ENCODE measurements around the gene CDKN2B.

The CDKN2B gene

DNA sequence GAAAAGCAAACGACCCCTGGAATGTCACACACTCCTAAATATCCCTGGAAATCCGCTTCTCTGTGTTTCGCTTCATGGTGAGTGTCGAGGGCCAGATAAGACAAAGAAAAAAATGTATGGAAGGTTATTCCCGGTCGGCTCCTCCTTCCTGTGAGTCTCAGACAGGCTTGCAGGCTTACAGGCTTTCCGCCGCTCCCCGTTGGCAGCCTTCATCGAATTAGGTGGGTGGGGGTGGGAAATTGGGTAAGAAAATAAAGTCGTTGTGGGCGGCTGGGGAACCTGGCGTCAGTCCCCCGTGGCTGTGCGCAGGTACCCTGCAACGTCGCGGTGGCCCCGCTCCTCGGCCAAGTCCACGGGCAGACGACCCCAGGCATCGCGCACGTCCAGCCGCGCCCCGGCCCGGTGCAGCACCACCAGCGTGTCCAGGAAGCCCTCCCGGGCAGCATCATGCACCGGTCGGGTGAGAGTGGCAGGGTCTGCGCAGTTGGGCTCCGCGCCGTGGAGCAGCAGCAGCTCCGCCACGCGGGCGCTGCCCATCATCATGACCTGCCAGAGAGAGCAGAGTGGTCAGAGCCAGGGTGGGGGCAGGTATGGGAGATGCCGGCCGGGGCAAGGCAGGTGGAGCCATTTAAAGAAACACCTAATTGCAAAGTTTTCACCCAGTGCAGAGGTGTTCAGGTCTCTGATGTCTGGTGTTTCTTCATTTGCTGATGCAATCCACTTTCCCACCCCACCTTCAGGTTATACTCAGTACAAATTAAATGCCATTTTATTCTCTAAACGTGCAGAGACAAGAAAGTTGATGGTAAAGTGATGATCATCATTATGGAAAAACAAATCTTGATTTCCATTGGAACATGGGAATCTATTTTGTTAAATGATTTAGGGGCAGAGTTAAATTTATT lies 3.2 kb downstream of the CDKN2B start:
- peaks cover 99% of the 10 kb centered on the region for H3K27me3 Mint-ChIP-seq (ENCODE audit: low read depth)
- peaks cover 9% of the 10 kb centered on the region for H3K4me1 Mint-ChIP-seq
- H3K36me3 Mint-ChIP-seq (ENCODE audit: low read depth), result no peaks in the 10 kb centered on the region
- no peaks in the 10 kb centered on the region for H3K9me3 Mint-ChIP-seq
- TF ChIP-seq, protein P1, sequence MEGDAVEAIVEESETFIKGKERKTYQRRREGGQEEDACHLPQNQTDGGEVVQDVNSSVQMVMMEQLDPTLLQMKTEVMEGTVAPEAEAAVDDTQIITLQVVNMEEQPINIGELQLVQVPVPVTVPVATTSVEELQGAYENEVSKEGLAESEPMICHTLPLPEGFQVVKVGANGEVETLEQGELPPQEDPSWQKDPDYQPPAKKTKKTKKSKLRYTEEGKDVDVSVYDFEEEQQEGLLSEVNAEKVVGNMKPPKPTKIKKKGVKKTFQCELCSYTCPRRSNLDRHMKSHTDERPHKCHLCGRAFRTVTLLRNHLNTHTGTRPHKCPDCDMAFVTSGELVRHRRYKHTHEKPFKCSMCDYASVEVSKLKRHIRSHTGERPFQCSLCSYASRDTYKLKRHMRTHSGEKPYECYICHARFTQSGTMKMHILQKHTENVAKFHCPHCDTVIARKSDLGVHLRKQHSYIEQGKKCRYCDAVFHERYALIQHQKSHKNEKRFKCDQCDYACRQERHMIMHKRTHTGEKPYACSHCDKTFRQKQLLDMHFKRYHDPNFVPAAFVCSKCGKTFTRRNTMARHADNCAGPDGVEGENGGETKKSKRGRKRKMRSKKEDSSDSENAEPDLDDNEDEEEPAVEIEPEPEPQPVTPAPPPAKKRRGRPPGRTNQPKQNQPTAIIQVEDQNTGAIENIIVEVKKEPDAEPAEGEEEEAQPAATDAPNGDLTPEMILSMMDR (IDR thresholded peaks at IDR 0.05; ENCODE audit: unreplicated experiment in 3 of 3), result no peak
- no peak overlapping the region for H3K4me3 Mint-ChIP-seq
- no peak overlapping the region for H3K27ac Mint-ChIP-seq

DNA sequence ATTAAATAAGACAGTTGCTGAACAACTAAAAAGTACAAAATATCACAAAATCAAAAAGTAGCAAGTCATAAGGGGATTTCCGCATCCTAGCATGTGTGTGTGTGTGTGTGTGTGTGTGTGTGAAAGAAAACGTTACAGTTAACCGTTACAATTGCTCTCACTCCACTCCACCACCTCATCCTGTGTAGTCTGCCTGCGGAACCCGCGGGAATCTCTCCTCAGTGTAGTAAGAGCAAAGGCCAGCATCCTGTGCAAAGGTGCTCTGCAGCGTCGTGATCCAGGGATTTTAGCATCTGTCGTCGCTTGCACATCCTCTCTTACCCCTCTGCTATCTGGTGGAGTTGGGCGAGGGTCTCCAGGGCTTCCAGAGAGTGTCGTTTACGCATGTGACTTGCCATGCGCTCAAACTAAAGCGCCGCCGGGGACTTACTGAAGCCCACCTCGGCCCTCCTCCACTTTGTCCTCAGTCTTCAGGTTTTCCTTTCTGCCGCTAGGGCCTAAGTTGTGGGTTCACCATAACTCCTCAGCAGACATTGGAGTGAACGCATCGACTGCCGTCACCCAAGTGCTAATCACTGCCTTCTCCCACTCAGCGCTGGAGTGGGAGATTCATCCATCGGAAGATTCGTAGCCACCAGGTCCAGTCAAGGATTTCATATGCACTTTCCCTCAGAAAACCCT lies 3.9 kb downstream of the CDKN2B start:
- Mint-ChIP-seq H3K27me3 (ENCODE audit: low read depth) (peaks cover 98% of the 10 kb centered on the region), H3K4me1 (peaks cover 9% of the 10 kb centered on the region), H3K4me3 (no peak overlapping the region), H3K27ac (no peak overlapping the region), H3K36me3 (ENCODE audit: low read depth) (no peaks in the 10 kb centered on the region), H3K9me3 (no peaks in the 10 kb centered on the region)
- TF ChIP-seq, protein P1 (IDR thresholded peaks at IDR 0.05; ENCODE audit: unreplicated experiment in 3 of 3), result no peak

DNA sequence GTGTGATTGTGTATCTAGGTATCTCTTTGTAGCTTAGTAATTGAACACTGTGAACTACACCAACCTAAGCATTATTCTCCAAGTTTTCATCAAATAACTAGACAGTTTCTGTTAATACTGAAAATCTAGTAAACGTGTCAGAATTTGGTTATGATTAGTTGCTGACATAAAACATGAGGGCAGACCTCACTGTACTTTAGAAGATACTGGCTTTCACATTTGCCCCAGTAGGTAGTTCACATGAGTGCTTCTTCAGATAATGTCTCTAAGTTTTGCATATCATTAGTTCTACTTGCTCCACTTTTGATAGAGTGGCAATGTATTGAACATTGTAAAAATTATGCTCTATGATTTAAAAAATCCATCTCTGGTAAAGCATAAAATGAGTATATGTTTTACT lies 7.1 kb downstream of the CDKN2B start:
- TF ChIP-seq, protein P1 (IDR thresholded peaks at IDR 0.05; ENCODE audit: unreplicated experiment in 3 of 3), result no peak
- no peaks in the 10 kb centered on the region for H3K36me3 Mint-ChIP-seq (ENCODE audit: low read depth)
- H3K4me1 Mint-ChIP-seq, result no peaks in the 10 kb centered on the region
- no peaks in the 10 kb centered on the region for H3K9me3 Mint-ChIP-seq
- peaks cover 97% of the 10 kb centered on the region for H3K27me3 Mint-ChIP-seq (ENCODE audit: low read depth)
- no peak overlapping the region for H3K27ac Mint-ChIP-seq
- no peak overlapping the region for H3K4me3 Mint-ChIP-seq

DNA sequence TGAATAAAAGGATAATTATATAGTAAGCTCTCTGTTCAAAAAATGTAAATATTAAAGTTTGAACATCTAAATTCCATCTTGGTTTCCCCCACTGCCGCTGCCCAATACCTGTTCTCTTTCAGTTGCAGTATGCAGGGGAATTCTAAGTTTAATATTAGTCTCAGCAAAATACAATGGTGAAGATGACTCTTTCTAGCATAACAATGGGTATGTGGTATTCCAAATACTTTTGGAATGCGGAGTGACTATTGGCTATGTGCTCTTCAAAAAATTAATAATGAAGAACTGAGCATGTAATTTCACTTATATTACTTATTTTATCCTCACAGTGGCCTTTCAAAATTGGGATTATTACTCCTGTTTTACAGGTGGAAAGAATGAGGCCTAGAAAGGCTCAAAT lies 11.1 kb downstream of the CDKN2B start:
- peaks cover 10% of the 10 kb centered on the region for H3K4me1 Mint-ChIP-seq
- no peak overlapping the region for H3K4me3 Mint-ChIP-seq
- H3K36me3 Mint-ChIP-seq (ENCODE audit: low read depth), result no peaks in the 10 kb centered on the region
- no peaks in the 10 kb centered on the region for H3K9me3 Mint-ChIP-seq
- H3K27me3 Mint-ChIP-seq (ENCODE audit: low read depth), result peaks cover 95% of the 10 kb centered on the region
- H3K27ac Mint-ChIP-seq, result no peak overlapping the region
- TF ChIP-seq, protein P1 (IDR thresholded peaks at IDR 0.05; ENCODE audit: unreplicated experiment in 3 of 3), result no peak

DNA sequence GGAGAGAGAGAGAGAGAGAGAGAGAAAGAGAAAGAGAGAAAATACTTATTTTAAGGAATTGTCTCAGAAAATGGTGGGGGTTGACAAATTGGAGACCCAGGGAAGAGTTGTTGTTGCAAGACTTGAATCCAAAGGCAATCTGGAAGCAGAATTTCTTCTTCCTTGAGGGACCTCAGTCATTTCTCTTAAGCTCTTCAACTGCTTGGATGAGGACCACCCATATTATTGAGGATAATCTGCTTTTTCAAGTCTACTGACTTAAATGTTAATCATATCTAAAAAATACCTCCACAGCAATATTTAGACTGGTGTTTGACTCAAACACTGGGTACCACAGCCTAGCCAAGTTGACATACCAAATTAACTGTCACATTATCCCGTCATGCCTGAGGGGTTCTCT lies 11.6 kb downstream of the CDKN2B start:
- H3K9me3 Mint-ChIP-seq, result no peaks in the 10 kb centered on the region
- H3K27me3 Mint-ChIP-seq (ENCODE audit: low read depth), result peaks cover 92% of the 10 kb centered on the region
- H3K4me1 Mint-ChIP-seq, result peaks cover 10% of the 10 kb centered on the region
- H3K36me3 Mint-ChIP-seq (ENCODE audit: low read depth), result no peaks in the 10 kb centered on the region
- H3K27ac Mint-ChIP-seq, result no peak overlapping the region
- H3K4me3 Mint-ChIP-seq, result no peak overlapping the region
- TF ChIP-seq, protein P1 (IDR thresholded peaks at IDR 0.05; ENCODE audit: unreplicated experiment in 3 of 3), result no peak

Measured in nephron (organoid).